ENCODE data around the gene NIN.
"Not testable (repeated sequence)": the region's sequence is repeated elsewhere in the genome, so short reads cannot be mapped to it uniquely, and the experiment has no call there.

The NIN gene

GRCh38 chr14:50816395-50817047 lies 14.4 kb downstream of the NIN start:
- DNase-seq: no peak

GRCh38 chr14:50815526-50815925 lies 15.4 kb downstream of the NIN start:
- DNase-seq: not testable (repeated sequence)

- DNase-seq: not testable (repeated sequence)
Observed at GRCh38 chr14:50815058-50815457, 15.9 kb downstream of the NIN start.

- no peak for DNase-seq
Observed at GRCh38 chr14:50814161-50814560, 16.8 kb downstream of the NIN start.

- DNase-seq: no peak
Observed at GRCh38 chr14:50813544-50813863, 17.5 kb downstream of the NIN start.

- no peak for DNase-seq
Observed at GRCh38 chr14:50812856-50813543, 18.0 kb downstream of the NIN start.

GRCh38 chr14:50812180-50812579 lies 18.8 kb downstream of the NIN start:
- DNase-seq: no peak

- no peak for DNase-seq
Observed at GRCh38 chr14:50808053-50808452, 22.9 kb downstream of the NIN start.

- DNase-seq: no peak
Observed at GRCh38 chr14:50806241-50806933, 24.6 kb downstream of the NIN start.

- no peak for DNase-seq
Observed at GRCh38 chr14:50805396-50805795, 25.6 kb downstream of the NIN start.

GRCh38 chr14:50804181-50804721 lies 26.7 kb downstream of the NIN start:
- DNase-seq: no peak

- DNase-seq: no peak
Observed at GRCh38 chr14:50801706-50802105, 29.3 kb downstream of the NIN start.

- no peak for DNase-seq
Observed at GRCh38 chr14:50800032-50800431, 30.9 kb downstream of the NIN start.

GRCh38 chr14:50798048-50798421 lies 32.9 kb downstream of the NIN start:
- no peak for DNase-seq

- DNase-seq: no peak
Observed at GRCh38 chr14:50797250-50798047, 33.5 kb downstream of the NIN start.

GRCh38 chr14:50796390-50796789 lies 34.6 kb downstream of the NIN start:
- DNase-seq: no peak

- DNase-seq: no peak
Observed at GRCh38 chr14:50795909-50796308, 35.1 kb downstream of the NIN start.

GRCh38 chr14:50795142-50795541 lies 35.8 kb downstream of the NIN start:
- DNase-seq: peak; percentile 23

GRCh38 chr14:50794068-50794645 lies 36.8 kb downstream of the NIN start:
- no peak for DNase-seq

- no peak for DNase-seq
Observed at GRCh38 chr14:50792634-50793068, 38.3 kb downstream of the NIN start.

GRCh38 chr14:50792051-50792477 lies 38.9 kb downstream of the NIN start:
- no peak for DNase-seq

GRCh38 chr14:50791201-50791600 lies 39.8 kb downstream of the NIN start:
- DNase-seq: no peak

GRCh38 chr14:50790589-50790988 lies 40.4 kb downstream of the NIN start:
- DNase-seq: no peak
